Vagina (tissue), 2 donors: ENCODE measurements around the gene ELP5. TPM values are rescaled to one million over a fixed set of nuclear protein-coding genes. Genes with fewer than 3 reads are reported as not detected.

ENCODE experiments used
- DNase-seq, 2 donors: peaks; one replicate each; pipeline ENCODE4 v3.0.0-alpha.2; 2017; ENCODE audit errors: extremely low spot score in 2 of 2
- H3K27ac ChIP-seq: fragments of 200-600 bp; sonication (generic); one replicate; pipeline ENCODE4 v1.5.1; 2019
- H3K27me3 ChIP-seq: fragments of 200-600 bp; sonication (generic); one replicate; pipeline ENCODE4 v1.5.1; 2019
- H3K36me3 ChIP-seq, 2 donors: fragments of 200-600 bp; sonication (generic); one replicate each; pipeline ENCODE4 v1.5.1; 2017 to 2019
- H3K4me1 ChIP-seq: fragments of 200-600 bp; sonication (generic); one replicate; pipeline ENCODE4 v1.5.1; 2019
- H3K4me3 ChIP-seq, 2 donors: fragments of 200-600 bp; sonication (generic); 1 replicate in 1 of 2; 2 replicates in 1 of 2; pipeline ENCODE4 v1.5.1; 2016 to 2019
- H3K9me3 ChIP-seq: fragments of 200-600 bp; sonication (generic); one replicate; pipeline ENCODE4 v1.5.1; 2019
- CTCF ChIP-seq, 3 experiments: fragments of 450-650 bp in 2 of 3; fragments of 200-600 bp in 1 of 3; sonication (generic) in 1 of 3; IDR thresholded peaks; one replicate each; pipeline ENCODE4 v1.5.1; 2017 to 2019; ENCODE audit warnings: antibody characterized with exemption in 3 of 3, mild to moderate bottlenecking in 2 of 3, moderate library complexity in 2 of 3
- POLR2A ChIP-seq, 2 donors: fragments of 450-650 bp; IDR thresholded peaks; one replicate each; pipeline ENCODE4 v1.6.1; 2017; ENCODE audit warnings: antibody characterized with exemption in 2 of 2, mild to moderate bottlenecking in 2 of 2, moderate library complexity in 2 of 2
- POLR2AphosphoS5 ChIP-seq, 2 donors: sonication (generic); formaldehyde crosslinking; IDR thresholded peaks; one replicate each; pipeline ENCODE4 v1.9.0; 2017; ENCODE audit warnings: antibody characterized with exemption in 2 of 2, mild to moderate bottlenecking in 2 of 2, low read depth in 1 of 2; ENCODE audit not compliant: insufficient read depth in 1 of 2
- intact Hi-C: fragments of 100-400 bp; cut with DNase I; formaldehyde crosslinking; loops from one replicate; pipeline ENCODE4 v1.15.1; 2023
- total RNA-seq: library from RNA; depleted of rRNA; stranded (reverse); fragments of >200 nt; gene quantifications from one replicate; pipeline ENCODE4 v1.2.3, GENCODE V29; 2016

The ELP5 gene
- total RNA-seq = 30.9 TPM

GRCh38 chr17:7252176-7253043 lies at the start of gene ELP5:
TSS of gene ELP5 (plus strand) at chr17:7252215. CDS start at chr17:7252551, 336 bp downstream.
- intact Hi-C loops = loop anchor here (10.0 kb wide), 1 partner anchor 312 kb away; the partner anchor contains the start of gene SENP3
- H3K36me3 ChIP-seq = peaks cover 0 to 15% of the 10 kb centered on the region in 2 donors
- peak within 1 kb of the TSS; percentile 92 to 99 for H3K4me3 ChIP-seq
- TF ChIP-seq POLR2A (IDR thresholded peaks at IDR 0.05) = peak in 1 of 2 donors; percentile 40
- TF ChIP-seq CTCF (IDR thresholded peaks at IDR 0.05) = no peak
- TF ChIP-seq POLR2AphosphoS5 (IDR thresholded peaks at IDR 0.05; ENCODE audit: insufficient read depth in 1 of 2, low read depth in 1 of 2) = peak; percentile 47 to 98
- DNase-seq = peak in 1 of 2 donors; percentile 96
- H3K27me3 ChIP-seq = no peaks in the 10 kb centered on the region
- peak within 1 kb of the TSS; percentile 99 for H3K27ac ChIP-seq
- no peaks in the 10 kb centered on the region for H3K9me3 ChIP-seq
- H3K4me1 ChIP-seq = peaks cover 50% of the 10 kb centered on the region

- H3K4me1 ChIP-seq = peaks cover 39% of the 10 kb centered on the region
- TF ChIP-seq POLR2AphosphoS5 (IDR thresholded peaks at IDR 0.05; ENCODE audit: insufficient read depth in 1 of 2, low read depth in 1 of 2) (no peak), POLR2A (IDR thresholded peaks at IDR 0.05) (no peak), CTCF (IDR thresholded peaks at IDR 0.05) (no peak)
- no peak overlapping the region for H3K4me3 ChIP-seq
- DNase-seq = no peak
- no peaks in the 10 kb centered on the region for H3K27me3 ChIP-seq
- peaks cover 0 to 19% of the 10 kb centered on the region in 2 donors for H3K36me3 ChIP-seq
- no peak overlapping the region for H3K27ac ChIP-seq
- H3K9me3 ChIP-seq = no peaks in the 10 kb centered on the region
- intact Hi-C loops = no loop called here
Measured at GRCh38 chr17:7203391-7203790, 48.6 kb upstream of the ELP5 start.

GRCh38 chr17:7204336-7204735 lies 47.7 kb upstream of the ELP5 start:
- peak overlapping the region; percentile 43 to 55 for H3K4me3 ChIP-seq
- TF ChIP-seq POLR2A (IDR thresholded peaks at IDR 0.05) (no peak), POLR2AphosphoS5 (IDR thresholded peaks at IDR 0.05; ENCODE audit: insufficient read depth in 1 of 2, low read depth in 1 of 2) (no peak), CTCF (IDR thresholded peaks at IDR 0.05) (no peak)
- intact Hi-C loops = no loop called here
- no peaks in the 10 kb centered on the region for H3K9me3 ChIP-seq
- no peak for DNase-seq
- H3K36me3 ChIP-seq = peaks cover 0 to 19% of the 10 kb centered on the region in 2 donors
- H3K27ac ChIP-seq = peak overlapping the region; percentile 65
- H3K4me1 ChIP-seq = peaks cover 39% of the 10 kb centered on the region
- H3K27me3 ChIP-seq = no peaks in the 10 kb centered on the region

GRCh38 chr17:7204828-7205461 lies 47.1 kb upstream of the ELP5 start:
- intact Hi-C loops = no loop called here
- H3K36me3 ChIP-seq = peaks cover 0 to 19% of the 10 kb centered on the region in 2 donors
- peak overlapping the region; percentile 65 for H3K27ac ChIP-seq
- H3K9me3 ChIP-seq = no peaks in the 10 kb centered on the region
- DNase-seq = no peak
- TF ChIP-seq CTCF (IDR thresholded peaks at IDR 0.05) (no peak), POLR2AphosphoS5 (IDR thresholded peaks at IDR 0.05; ENCODE audit: insufficient read depth in 1 of 2, low read depth in 1 of 2) (peak in 1 of 2 donors; percentile 82), POLR2A (IDR thresholded peaks at IDR 0.05) (peak in 1 of 2 donors; percentile 37)
- H3K4me3 ChIP-seq = peak overlapping the region; percentile 43 to 55
- H3K4me1 ChIP-seq = peaks cover 39% of the 10 kb centered on the region
- H3K27me3 ChIP-seq = no peaks in the 10 kb centered on the region
